ENCODE measurements around the gene SNX20. TPM values are rescaled to one million over a fixed set of nuclear protein-coding genes. Genes with fewer than 3 reads are reported as not detected.

Gene SNX20, protein sequence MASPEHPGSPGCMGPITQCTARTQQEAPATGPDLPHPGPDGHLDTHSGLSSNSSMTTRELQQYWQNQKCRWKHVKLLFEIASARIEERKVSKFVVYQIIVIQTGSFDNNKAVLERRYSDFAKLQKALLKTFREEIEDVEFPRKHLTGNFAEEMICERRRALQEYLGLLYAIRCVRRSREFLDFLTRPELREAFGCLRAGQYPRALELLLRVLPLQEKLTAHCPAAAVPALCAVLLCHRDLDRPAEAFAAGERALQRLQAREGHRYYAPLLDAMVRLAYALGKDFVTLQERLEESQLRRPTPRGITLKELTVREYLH
- total RNA-seq (2021), result not detected in 2 replicates
- long read RNA-seq, result 0 reads

DNA sequence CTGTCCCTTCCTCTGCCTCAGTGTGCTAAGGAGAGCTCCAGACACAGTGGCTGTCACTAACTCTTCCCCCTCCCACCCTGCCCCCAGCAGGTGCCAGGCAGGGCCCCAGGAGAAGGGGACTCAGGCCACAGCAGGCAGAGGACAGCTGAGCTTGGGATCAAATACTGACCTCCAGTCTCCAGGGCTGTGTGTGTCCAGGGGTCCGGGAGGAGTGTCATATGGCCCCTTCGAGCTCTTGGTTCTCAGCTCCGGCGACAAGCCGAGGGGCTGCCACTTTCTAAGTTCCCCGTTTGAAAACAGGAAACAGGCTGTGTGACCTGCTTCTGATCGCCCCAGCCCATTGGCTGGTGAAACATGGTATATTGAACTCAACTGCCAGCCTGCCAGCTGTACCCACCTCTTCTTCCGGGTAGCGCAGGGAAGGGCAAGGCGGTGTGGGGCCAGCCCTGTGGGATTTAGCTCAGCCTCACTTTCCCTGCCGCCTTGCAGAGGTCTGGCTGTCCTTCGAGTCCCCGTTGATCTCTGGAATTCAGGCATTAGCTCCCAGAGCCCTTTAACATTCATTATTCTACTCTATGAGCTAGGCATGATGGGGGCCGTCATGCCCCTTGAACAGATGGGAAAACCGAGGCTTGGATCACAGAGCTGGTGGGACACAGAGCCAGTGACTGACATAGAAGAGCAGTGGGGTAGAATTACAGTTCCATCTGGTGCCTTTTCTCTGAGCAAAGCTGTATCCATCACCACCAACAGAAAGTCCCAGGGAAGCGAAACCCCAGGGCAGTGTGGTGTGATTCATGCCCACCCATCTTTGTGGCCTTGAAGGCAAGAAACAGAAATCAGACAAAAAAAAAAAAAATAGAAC, at the start of gene SNX20:
Gene SNX20 (minus strand): TSS at position 292 of the 865 bp plus-strand sequence. CDS start 3,786 bp downstream, outside the sequence.
- H2BK15ac ChIP-seq (ENCODE audit: low read depth, low read length), result no peak within 1 kb of the TSS
- H3K4me1 ChIP-seq (ENCODE audit: insufficient read depth, low read length), result no peaks in the 10 kb centered on the region
- TF ChIP-seq, protein P1, sequence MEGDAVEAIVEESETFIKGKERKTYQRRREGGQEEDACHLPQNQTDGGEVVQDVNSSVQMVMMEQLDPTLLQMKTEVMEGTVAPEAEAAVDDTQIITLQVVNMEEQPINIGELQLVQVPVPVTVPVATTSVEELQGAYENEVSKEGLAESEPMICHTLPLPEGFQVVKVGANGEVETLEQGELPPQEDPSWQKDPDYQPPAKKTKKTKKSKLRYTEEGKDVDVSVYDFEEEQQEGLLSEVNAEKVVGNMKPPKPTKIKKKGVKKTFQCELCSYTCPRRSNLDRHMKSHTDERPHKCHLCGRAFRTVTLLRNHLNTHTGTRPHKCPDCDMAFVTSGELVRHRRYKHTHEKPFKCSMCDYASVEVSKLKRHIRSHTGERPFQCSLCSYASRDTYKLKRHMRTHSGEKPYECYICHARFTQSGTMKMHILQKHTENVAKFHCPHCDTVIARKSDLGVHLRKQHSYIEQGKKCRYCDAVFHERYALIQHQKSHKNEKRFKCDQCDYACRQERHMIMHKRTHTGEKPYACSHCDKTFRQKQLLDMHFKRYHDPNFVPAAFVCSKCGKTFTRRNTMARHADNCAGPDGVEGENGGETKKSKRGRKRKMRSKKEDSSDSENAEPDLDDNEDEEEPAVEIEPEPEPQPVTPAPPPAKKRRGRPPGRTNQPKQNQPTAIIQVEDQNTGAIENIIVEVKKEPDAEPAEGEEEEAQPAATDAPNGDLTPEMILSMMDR (conservative IDR thresholded peaks at IDR 0.05), result no peak
- Mint-ChIP-seq H3K36me3 (ENCODE audit: insufficient read depth in 1 of 3, low read depth in 3 of 3) (no peaks in the 10 kb centered on the region), H3K27me3 (ENCODE audit: low read depth) (peaks cover 2% of the 10 kb centered on the region), H3K9me3 (no peaks in the 10 kb centered on the region), H3K27ac (no peak within 1 kb of the TSS; a peak in 1 of 7 replicates), H3K4me1 (no peaks in the 10 kb centered on the region), H3K4me3 (no peak within 1 kb of the TSS)
- H4K8ac ChIP-seq (replicated peaks; ENCODE audit: insufficient read length, low read depth, low read length), result no peak within 1 kb of the TSS
- H3K79me2 ChIP-seq (ENCODE audit: insufficient read depth, low read length), result no peaks in the 10 kb centered on the region
- no peak within 1 kb of the TSS for H2BK12ac ChIP-seq (ENCODE audit: insufficient read length, low read depth, low read length)
- no peak within 1 kb of the TSS for H3K9ac ChIP-seq (ENCODE audit: extremely low read depth, insufficient read length, low read length)
- H3K18ac ChIP-seq (ENCODE audit: insufficient read length, low read depth, low read length), result no peak within 1 kb of the TSS
- no peak within 1 kb of the TSS for H4K91ac ChIP-seq (ENCODE audit: insufficient read length, low read depth, low read length)
- H3K23me2 ChIP-seq (ENCODE audit: insufficient read length, low read depth, low read length, poor library complexity, severe bottlenecking), result no peaks in the 10 kb centered on the region
- H2BK5ac ChIP-seq (ENCODE audit: insufficient read length, low read length), result no peak within 1 kb of the TSS
- no peak within 1 kb of the TSS for H3K23ac ChIP-seq (ENCODE audit: insufficient read length, low read depth, low read length)
- no peak within 1 kb of the TSS for H4K5ac ChIP-seq (ENCODE audit: insufficient read length, low read depth, low read length)
- WGBS (ENCODE audit: extremely low coverage, insufficient read length, low lambda C conversion rate), result no CpG with 5 or more reads among the region's 16 CpGs
- no peak within 1 kb of the TSS for H2BK20ac ChIP-seq (ENCODE audit: low read depth, low read length, poor library complexity, severe bottlenecking)
- no peak within 1 kb of the TSS for H2AK5ac ChIP-seq (ENCODE audit: insufficient read length, low read length)
- no peak within 1 kb of the TSS for H3K56ac ChIP-seq (ENCODE audit: insufficient read length, low read depth, low read length)
- no peak within 1 kb of the TSS for H3K14ac ChIP-seq (ENCODE audit: insufficient read depth, low read length)
- no peak within 1 kb of the TSS for H3K27ac ChIP-seq (ENCODE audit: insufficient read length, low read depth, low read length)
- no peaks in the 10 kb centered on the region for H3K9me3 ChIP-seq (ENCODE audit: control insufficient read depth, low read depth, low read length)
- no peak for DNase-seq
- H3K4me2 ChIP-seq (ENCODE audit: insufficient read depth, insufficient read length, low read length), result no peak within 1 kb of the TSS
- no peaks in the 10 kb centered on the region for H3K79me1 ChIP-seq (ENCODE audit: insufficient read depth, low read depth, low read length, poor library complexity, severe bottlenecking)
- no peak within 1 kb of the TSS for H3K4ac ChIP-seq (ENCODE audit: low read depth, low read length)
- no peaks in the 10 kb centered on the region for H3K27me3 ChIP-seq (ENCODE audit: insufficient read depth, low read length)
- no peak within 1 kb of the TSS for H3T11ph ChIP-seq (ENCODE audit: low read length)
- H2BK120ac ChIP-seq (ENCODE audit: low read depth, low read length, poor library complexity, severe bottlenecking), result no peak within 1 kb of the TSS
- H4K20me1 ChIP-seq (ENCODE audit: control insufficient read depth, insufficient read depth, insufficient read length), result no peaks in the 10 kb centered on the region
- no peak within 1 kb of the TSS for H2AFZ ChIP-seq (ENCODE audit: low read length)

Data from H9 (cell line).